ENCODE results near the gene TUBA4A. TPM values are rescaled to one million over a fixed set of nuclear protein-coding genes. Genes with fewer than 3 reads are reported as not detected.

TUBA4A gene
- total and polyA plus RNA-seq, 2 of the 4 experiments (the other 2 are of a cell fraction) = 21.9 to 35.6 TPM

DNA sequence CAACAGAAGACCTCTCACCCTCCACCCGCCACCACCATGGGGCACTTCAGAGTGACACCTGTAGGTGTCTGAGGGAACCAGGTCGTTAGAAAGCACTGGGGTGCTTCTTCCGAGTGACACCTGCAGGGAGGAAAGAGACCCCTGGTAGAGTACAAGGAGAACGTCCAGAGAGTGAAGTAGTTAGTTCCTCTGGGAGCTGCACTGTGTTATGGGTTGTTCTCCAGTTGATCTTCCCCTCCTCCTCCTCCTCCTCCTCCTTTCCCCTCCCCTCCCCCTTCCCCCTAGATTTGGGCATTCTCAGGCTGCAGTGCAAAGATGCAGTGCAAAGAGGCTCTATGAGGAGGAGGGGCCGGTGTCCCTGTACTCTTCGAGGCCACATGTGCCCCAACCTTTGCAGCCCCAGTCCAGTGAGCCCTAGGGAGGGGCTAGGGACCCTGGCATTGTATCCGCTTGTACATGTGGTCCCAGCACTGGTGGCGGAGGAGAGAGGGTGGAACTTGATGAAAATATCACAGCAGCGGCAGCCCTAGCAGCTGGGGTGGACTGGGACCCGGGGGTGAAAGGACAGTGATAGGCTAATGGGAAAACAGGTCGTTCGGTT lies 26.3 kb upstream of the TUBA4A start:
- no peak for DNase-seq
- Histone ChIP-seq H3K18ac (ENCODE audit: low read depth, low read length) (peak overlapping the region; percentile 80), H3K56ac (ENCODE audit: extremely low read depth, insufficient read depth, low read length) (peak overlapping the region; percentile 87), H3K9me3 (ENCODE audit: control insufficient read depth, insufficient read depth, low read length) (no peaks in the 10 kb centered on the region), H2AK5ac (ENCODE audit: low read depth, low read length) (peak overlapping the region; percentile 56), H3K27ac (ENCODE audit: insufficient read depth, low read length) (peak overlapping the region; percentile 82), H4K20me1 (ENCODE audit: insufficient read depth, low read length) (no peaks in the 10 kb centered on the region), H2AK9ac (replicated peaks; ENCODE audit: low read depth, low read length, poor library complexity) (peak overlapping the region; percentile 49), H3K23ac (ENCODE audit: low read depth, low read length) (peak overlapping the region; percentile 37; the same call in 1 of the 2 replicates), H3K4ac (ENCODE audit: low read depth, low read length) (peak overlapping the region; percentile 44), H2BK120ac (ENCODE audit: low read depth, low read length) (peak overlapping the region; percentile 36), H3K9me1 (ENCODE audit: insufficient read depth, low read length) (peaks cover 8% of the 10 kb centered on the region), H3K4me3 (ENCODE audit: insufficient read depth, low read depth, low read length) (peak overlapping the region; percentile 65), H3K79me1 (ENCODE audit: low read depth in 1 of 2, low read length in 2 of 2) (peaks cover 16 to 30% of the 10 kb centered on the region in 2 experiments), H4K5ac (ENCODE audit: low read depth, low read length) (peak overlapping the region; percentile 83), H3K14ac (replicated peaks; ENCODE audit: low read depth, low read length) (peak overlapping the region; percentile 96), H3K36me3 (ENCODE audit: control insufficient read depth, insufficient read depth, low read length) (peaks cover 43% of the 10 kb centered on the region), H2BK20ac (ENCODE audit: low read depth, low read length) (no peak overlapping the region), H3K27me3 (ENCODE audit: control insufficient read depth, insufficient read depth, low read length) (no peaks in the 10 kb centered on the region), H2AFZ (replicated peaks; ENCODE audit: low read length, poor library complexity) (peak overlapping the region; percentile 90), H4K91ac (ENCODE audit: insufficient read depth, low read depth, low read length) (peak overlapping the region; percentile 18), H4K8ac (ENCODE audit: low read depth in 2 of 2, low read length in 2 of 2) (peak overlapping the region; percentile 29 to 49; a peak in 3 of 4 replicates), H3K9ac (ENCODE audit: low read depth, low read length) (peak overlapping the region; percentile 85), H3K4me1 (ENCODE audit: control insufficient read depth, insufficient read depth, low read length) (peaks cover 12% of the 10 kb centered on the region), H3K4me2 (ENCODE audit: low read depth, low read length) (peak overlapping the region; percentile 95), H2BK15ac (ENCODE audit: low read depth, low read length) (peak overlapping the region; percentile 75; the same call in 1 of the 3 replicates), H2BK5ac (ENCODE audit: low read depth, low read length, poor library complexity, severe bottlenecking) (peak overlapping the region; percentile 79)
- WGBS, 2 experiments (ENCODE audit: extremely low coverage in 2 of 2, insufficient read length in 1 of 2) = 40% methylated on average over 1 of the region's 12 CpGs; no CpG with 5 or more reads in 1 of the 2 experiments
- CTCF ChIA-PET = interaction anchor here (1.1 to 3.2 kb wide), 2 partner anchors 15 to 108 kb away, joined by 3 to 29 read pairs; no protein-coding TSS in a partner anchor
- in situ Hi-C loops (cut with MboI; ENCODE audit: low sequenced_read_pairs) (no loop called here), dilution Hi-C loops (cut with HindIII; ENCODE audit: low sequenced_read_pairs, unreplicated experiment) (no loop called here), intact Hi-C loops (cut with micrococcal nuclease) (loop anchor here (1.0 to 5.0 kb wide), 3 partner anchors 9 to 103 kb away; partner anchors contain the start of genes ABCB6, CNPPD1 and RETREG2)
- ATAC-seq (ENCODE audit: low read depth) = no peak
- POLR2A ChIA-PET (ENCODE audit: unreplicated experiment) = no interaction called here
- BruUV-seq (replicated peaks) = no TSS peak
- 0 out of 2 replicates have a peak, but pooled peaks have one; percentile 5 for TF ChIP-seq CHD1 (IDR thresholded peaks at IDR 0.05; ENCODE audit: low read depth, low read length)
- TF ChIP-seq MXI1 (IDR thresholded peaks at IDR 0.05; ENCODE audit: borderline replicate concordance, low read depth, low read length) = no peak
- no peak for TF ChIP-seq MAFK (IDR thresholded peaks at IDR 0.05; ENCODE audit: low read depth, low read length)
- TF ChIP-seq, protein P1, sequence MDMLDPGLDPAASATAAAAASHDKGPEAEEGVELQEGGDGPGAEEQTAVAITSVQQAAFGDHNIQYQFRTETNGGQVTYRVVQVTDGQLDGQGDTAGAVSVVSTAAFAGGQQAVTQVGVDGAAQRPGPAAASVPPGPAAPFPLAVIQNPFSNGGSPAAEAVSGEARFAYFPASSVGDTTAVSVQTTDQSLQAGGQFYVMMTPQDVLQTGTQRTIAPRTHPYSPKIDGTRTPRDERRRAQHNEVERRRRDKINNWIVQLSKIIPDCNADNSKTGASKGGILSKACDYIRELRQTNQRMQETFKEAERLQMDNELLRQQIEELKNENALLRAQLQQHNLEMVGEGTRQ (IDR thresholded peaks at IDR 0.05; ENCODE audit: low read depth, low read length) = no peak
- TF ChIP-seq FOS (IDR thresholded peaks at IDR 0.05; ENCODE audit: low read depth, low read length) = 0 out of 2 replicates have a peak, but pooled peaks have one; percentile 1
- TF ChIP-seq POLR2A (IDR thresholded peaks at IDR 0.05; ENCODE audit: low read depth, low read length) = no peak; the same call in 1 of the 2 replicates
- peak; percentile 69 for TF ChIP-seq RCOR1 (IDR thresholded peaks at IDR 0.05; ENCODE audit: insufficient replicate concordance, low read length)

Data from IMR-90 (cell line).